WTC11 (cell line): Measurements from ENCODE around the gene DAB1.

Experiments used
- CREB1 ChIP-seq: sonication (generic); formaldehyde crosslinking; IDR thresholded peaks from 2 replicates; pipeline ENCODE4 v1.8.0; 2023; ENCODE audit warnings: mild to moderate bottlenecking, missing genetic modification reagents
- CTCF ChIP-seq: fragments of 200-600 bp; IDR thresholded peaks from 2 replicates; pipeline ENCODE4 v1.8.0; 2022; ENCODE audit warnings: antibody characterized with exemption
- NFE2L1 ChIP-seq: sonication (generic); formaldehyde crosslinking; IDR thresholded peaks from 2 replicates; pipeline ENCODE4 v1.8.1; 2023; ENCODE audit warnings: missing genetic modification reagents
- NFYB ChIP-seq: sonication (generic); formaldehyde crosslinking; conservative IDR thresholded peaks from 2 replicates; pipeline ENCODE4 v1.8.0; 2022; ENCODE audit warnings: low read depth, missing genetic modification reagents
- NR2C2 ChIP-seq: sonication (generic); formaldehyde crosslinking; IDR thresholded peaks from 2 replicates; pipeline ENCODE4 v1.8.0; 2022; ENCODE audit warnings: mild to moderate bottlenecking, missing genetic modification reagents
- NR3C1 ChIP-seq: sonication (generic); formaldehyde crosslinking; conservative IDR thresholded peaks from 2 replicates; pipeline ENCODE4 v1.8.1; 2023; ENCODE audit warnings: low read depth, mild to moderate bottlenecking, missing genetic modification reagents
- TEAD1 ChIP-seq: sonication (generic); formaldehyde crosslinking; IDR thresholded peaks from 2 replicates; pipeline ENCODE4 v1.8.0; 2022; ENCODE audit warnings: mild to moderate bottlenecking, missing genetic modification reagents
- TEAD4 ChIP-seq: sonication (generic); formaldehyde crosslinking; IDR thresholded peaks from 2 replicates; pipeline ENCODE4 v1.8.0; 2022; ENCODE audit warnings: mild to moderate bottlenecking, missing genetic modification reagents
- ZBTB43 ChIP-seq: sonication (generic); formaldehyde crosslinking; IDR thresholded peaks from 2 replicates; pipeline ENCODE4 v1.8.1; 2023; ENCODE audit warnings: mild to moderate bottlenecking, missing genetic modification reagents
- ZNF512 ChIP-seq: sonication (generic); formaldehyde crosslinking; IDR thresholded peaks from 2 replicates; pipeline ENCODE4 v1.8.1; 2022; ENCODE audit warnings: missing genetic modification reagents, borderline replicate concordance

- TF ChIP-seq NFYB = no peak
- no peak for TF ChIP-seq CTCF
- TF ChIP-seq NFE2L1 (CRISPR knock-in tag) = no peak
- no peak for TF ChIP-seq TEAD4 (CRISPR knock-in tag)
- no peak for TF ChIP-seq TEAD1
- no peak for TF ChIP-seq ZBTB43 (CRISPR knock-in tag)
- no peak for TF ChIP-seq CREB1 (CRISPR knock-in tag)
- no peak for TF ChIP-seq NR2C2 (CRISPR knock-in tag)
- no peak for TF ChIP-seq ZNF512 (CRISPR knock-in tag)
- no peak for TF ChIP-seq NR3C1 (CRISPR knock-in tag)
Observed at GRCh38 chr1:57254022-57254421, 169.8 kb downstream of the DAB1 start.
